Testis (tissue), 5 donors: Measurements from ENCODE around the gene PRKRIP1. TPM values are rescaled to one million over a fixed set of nuclear protein-coding genes. Genes with fewer than 3 reads are reported as not detected.
A peak's percentile ranks its signal among the peaks of the same experiment; 100 is the strongest.
"Not testable (repeated sequence)": the region's sequence is repeated elsewhere in the genome, so short reads cannot be mapped to it uniquely, and the experiment has no call there.

Experiments used
- DNase-seq: peaks from one replicate; pipeline ENCODE4 v3.0.0-alpha.2; 2019
- H3K27ac ChIP-seq, 2 donors: fragments of 200-600 bp; sonication (generic); one replicate each; pipeline ENCODE4 v1.5.1; 2019
- H3K27me3 ChIP-seq: fragments of 200-600 bp; sonication (generic); one replicate; pipeline ENCODE4 v1.5.1; 2019
- H3K36me3 ChIP-seq: fragments of 200-600 bp; sonication (generic); one replicate; pipeline ENCODE4 v1.5.1; 2017; ENCODE audit warnings: low read depth; ENCODE audit errors: missing control alignments
- H3K4me1 ChIP-seq: fragments of 200-600 bp; sonication (generic); one replicate; pipeline ENCODE4 v1.5.1; 2019
- H3K4me3 ChIP-seq, 2 donors: fragments of 200-600 bp; sonication (generic); one replicate each; pipeline ENCODE4 v1.5.1; 2017 to 2019
- H3K9me3 ChIP-seq: fragments of 200-600 bp; sonication (generic); one replicate; pipeline ENCODE4 v1.5.1; 2017
- CTCF ChIP-seq, 3 experiments: fragments of 450-650 bp in 2 of 3; fragments of 200-600 bp in 1 of 3; sonication (generic) in 1 of 3; IDR thresholded peaks; one replicate each; pipeline ENCODE4 v1.5.1; 2016 to 2019; ENCODE audit warnings: antibody characterized with exemption in 3 of 3, mild to moderate bottlenecking in 2 of 3, moderate library complexity in 1 of 3
- POLR2A ChIP-seq: fragments of 450-650 bp; IDR thresholded peaks from one replicate; pipeline ENCODE4 v1.6.1; 2017; ENCODE audit warnings: antibody characterized with exemption, mild to moderate bottlenecking, moderate library complexity
- WGBS, 2 donors: methylation state at CpG; one replicate each; pipeline ENCODE4 v1.1.5; 2018; 5-methylcytosine and 5-hydroxymethylcytosine counted together
- intact Hi-C: fragments of 100-400 bp; cut with DNase I; formaldehyde crosslinking; loops from one replicate; pipeline ENCODE4 v1.15.1; 2023; ENCODE audit warnings: low total_unique reads
- long read RNA-seq, 2 donors: transcript quantifications; one replicate each; lab custom pipeline, GENCODE V29; 2026
- polyA plus RNA-seq: library from polyadenylated mRNA; stranded (reverse); fragments of 350-450 nt; fragmentation: Illumina TruSeq; extraction: RNeasy Lipid Tissue Mini Kit (QIAGEN cat#74804); gene quantifications from one replicate; pipeline ENCODE4 v1.2.3, GENCODE V29; 2014; ENCODE audit warnings: low read depth, low replicate concordance; ENCODE audit not compliant: insufficient read depth
- total RNA-seq, 2 donors: library from RNA; depleted of rRNA; stranded (reverse); fragments of >200 nt; gene quantifications; one replicate each; pipeline ENCODE4 v1.2.3, GENCODE V29; 2016

The PRKRIP1 gene
- 10 to 100 TPM; 52.5 to 71.1 TPM for total RNA-seq
- polyA plus RNA-seq = 50.8 TPM
- long read RNA-seq, donor 1, transcript PRKRIP1-201 (6 exons, 2,159 nt) = major isoform, 11 of 311 reads
- long read RNA-seq, donor 1, partial matches to known transcripts = 265 of 311 reads
- long read RNA-seq, donor 1, other reads (novel, unspliced or antisense) = 33 of 311 reads
- long read RNA-seq, donor 2, transcript PRKRIP1-201 (6 exons, 2,159 nt) = major isoform, 6 of 7 reads
- long read RNA-seq, donor 2, partial matches to known transcripts = 0 of 7 reads
- long read RNA-seq, donor 2, other reads (novel, unspliced or antisense) = 0 of 7 reads

GRCh38 chr7:102395873-102396709 is at the start of gene PRKRIP1:
Gene PRKRIP1, plus strand, starts transcription at chr7:102396363. Its CDS starts 49 bp downstream, at chr7:102396412.
- peak; percentile 92 for DNase-seq
- H3K36me3 ChIP-seq = no peaks in the 10 kb centered on the region
- H3K4me3 ChIP-seq = peak within 1 kb of the TSS; percentile 71 to 75
- no peaks in the 10 kb centered on the region for H3K9me3 ChIP-seq
- TF ChIP-seq CTCF (IDR thresholded peaks at IDR 0.05) (no peak), POLR2A (no peak)
- no peaks in the 10 kb centered on the region for H3K27me3 ChIP-seq
- 0 to 1% methylated on average over 49 to 56 of the region's 59 CpGs for WGBS, 2 donors
- intact Hi-C loops = no loop called here
- H3K4me1 ChIP-seq = peaks cover 6% of the 10 kb centered on the region
- H3K27ac ChIP-seq = peak within 1 kb of the TSS; percentile 74

DNA sequence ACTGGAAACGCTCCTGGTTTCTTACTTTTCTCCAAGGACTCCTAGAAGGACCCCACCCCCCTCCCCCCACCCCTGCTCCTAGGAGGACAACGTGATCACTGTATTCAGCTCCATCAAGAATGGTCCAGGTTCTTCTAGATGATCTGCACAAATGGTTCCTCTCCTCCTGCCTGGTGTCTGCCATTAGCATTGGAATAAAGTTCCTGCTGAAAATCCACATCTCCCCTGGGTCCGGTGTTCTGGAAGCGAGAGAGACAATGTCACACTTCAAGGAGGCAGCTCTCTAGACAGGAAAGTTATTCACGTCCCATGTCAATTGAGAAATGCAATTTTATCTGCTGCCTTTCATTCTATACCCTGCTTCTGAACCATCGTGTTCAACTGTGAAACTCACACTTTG is 49.2 kb upstream of the PRKRIP1 start:
- H3K4me3 ChIP-seq, intact Hi-C loops, H3K36me3 ChIP-seq, H3K4me1 ChIP-seq, DNase-seq, H3K9me3 ChIP-seq, H3K27me3 ChIP-seq, H3K27ac ChIP-seq: not testable (repeated sequence)
- 97 to 100% methylated on average over 2 to 3 of the region's 6 CpGs for WGBS, 2 donors

- intact Hi-C loops, H3K4me1 ChIP-seq, H3K36me3 ChIP-seq, H3K4me3 ChIP-seq, H3K27ac ChIP-seq, H3K9me3 ChIP-seq, H3K27me3 ChIP-seq, DNase-seq: not testable (repeated sequence)
- WGBS, 2 donors = no CpG with 5 or more reads among the region's 6 CpGs
Observed at GRCh38 chr7:102356344-102356743, 39.8 kb upstream of the PRKRIP1 start, which contains the start of gene SPDYE6. Gene SPDYE6, minus strand, starts transcription at chr7:102356444. Its CDS starts 421 bp downstream, at chr7:102356023.

GRCh38 chr7:102363549-102364393 is 32.4 kb upstream of the PRKRIP1 start:
- 0 to 1% methylated on average over 6 to 62 of the region's 76 CpGs for WGBS, 2 donors
- H3K9me3 ChIP-seq, intact Hi-C loops, H3K27me3 ChIP-seq, H3K4me1 ChIP-seq, H3K36me3 ChIP-seq: not testable (repeated sequence)
- Histone ChIP-seq H3K4me3 (peak overlapping the region; percentile 94 to 95), H3K27ac (peak overlapping the region; percentile 87 to 92)
- peak; percentile 99 for DNase-seq
- peak in 2 of 3 experiments; percentile 24 to 40 for TF ChIP-seq CTCF (IDR thresholded peaks at IDR 0.05)

GRCh38 chr7:102364394-102364886 is 31.7 kb upstream of the PRKRIP1 start:
- H3K36me3 ChIP-seq, H3K4me1 ChIP-seq, intact Hi-C loops, H3K27me3 ChIP-seq, DNase-seq, H3K9me3 ChIP-seq: not testable (repeated sequence)
- Histone ChIP-seq H3K4me3 (peak overlapping the region; percentile 94 to 95), H3K27ac (peak overlapping the region; percentile 87 to 92)
- WGBS, 2 donors = 0 to 2% methylated on average over 13 to 19 of the region's 20 CpGs

- DNase-seq, H3K9me3 ChIP-seq, H3K4me1 ChIP-seq, H3K36me3 ChIP-seq, H3K27ac ChIP-seq, H3K4me3 ChIP-seq, intact Hi-C loops, H3K27me3 ChIP-seq: not testable (repeated sequence)
- 50 to 64% methylated on average over 7 of the region's 7 CpGs for WGBS, 2 donors
Observed at GRCh38 chr7:102365390-102365789, 30.8 kb upstream of the PRKRIP1 start.

- H3K4me1 ChIP-seq, H3K4me3 ChIP-seq, H3K36me3 ChIP-seq, DNase-seq, H3K27me3 ChIP-seq, H3K27ac ChIP-seq, H3K9me3 ChIP-seq, intact Hi-C loops: not testable (repeated sequence)
Observed at GRCh38 chr7:102370038-102370437, 26.1 kb upstream of the PRKRIP1 start.

DNA sequence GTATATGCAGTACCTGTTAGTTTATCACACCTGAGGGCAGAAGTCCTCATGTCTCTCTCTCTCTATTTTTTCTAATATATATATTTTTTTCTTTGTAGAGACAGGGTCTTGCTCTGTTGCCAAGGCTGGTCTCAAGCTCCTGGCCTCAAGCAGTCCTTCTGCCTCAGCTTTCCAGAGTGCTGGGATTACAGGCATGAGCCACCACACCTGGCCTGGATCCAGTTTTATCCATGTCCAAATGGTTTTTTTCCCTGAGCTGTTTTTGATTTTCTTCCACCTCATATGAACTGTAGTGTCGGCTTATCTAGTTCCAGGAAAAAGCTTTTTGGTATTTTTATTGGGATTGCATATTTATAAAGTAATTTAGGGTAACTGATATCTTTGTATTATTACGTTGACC is 23.4 kb upstream of the PRKRIP1 start:
- intact Hi-C loops, H3K4me3 ChIP-seq, H3K4me1 ChIP-seq, DNase-seq, H3K27ac ChIP-seq, H3K9me3 ChIP-seq, H3K36me3 ChIP-seq, H3K27me3 ChIP-seq: not testable (repeated sequence)
- 72 to 78% methylated on average over 2 of the region's 2 CpGs for WGBS, 2 donors
